Measurements from ENCODE around the gene ST8SIA5. TPM values are rescaled to one million over a fixed set of nuclear protein-coding genes. Genes with fewer than 3 reads are reported as not detected.

Gene ST8SIA5
- total and polyA plus RNA-seq, 2 donors (not counting 1 experiment from before 2014, with no cell fraction given), result under 0.01 to 0.01 TPM

GRCh38 chr18:46680784-46681695 lies 75.8 kb downstream of the ST8SIA5 start:
- Histone ChIP-seq H3K4me2 (ENCODE audit: extremely low read depth, insufficient read depth, low read length) (no peak overlapping the region), H3K4me3 (replicated peaks in 1 of 4; ENCODE audit: control extremely low read depth in 1 of 4, insufficient read depth in 1 of 4, low read depth in 3 of 4, low read length in 4 of 4) (no peak overlapping the region), H3K79me2 (ENCODE audit: control insufficient read depth, insufficient read depth, low read length) (no peaks in the 10 kb centered on the region), H2AFZ (ENCODE audit: low read length) (no peak overlapping the region), H3K27ac (ENCODE audit: insufficient read depth, low read length) (no peak overlapping the region), H4K20me1 (ENCODE audit: control insufficient read depth, extremely low read depth, insufficient read depth, low read length) (no peaks in the 10 kb centered on the region), H3K4me1 (ENCODE audit: control insufficient read depth, extremely low read depth, insufficient read depth, low read length) (no peaks in the 10 kb centered on the region), H3K9me3 (ENCODE audit: control insufficient read depth, insufficient read depth, low read depth, low read length) (no peaks in the 10 kb centered on the region), H3K9ac (ENCODE audit: insufficient read depth, low read length) (no peak overlapping the region), H3K27me3 (ENCODE audit: control insufficient read depth, insufficient read depth, low read length) (no peaks in the 10 kb centered on the region), H3K36me3 (ENCODE audit: control insufficient read depth, insufficient read depth, low read length) (no peaks in the 10 kb centered on the region)
- TF ChIP-seq EZH2 (IDR thresholded peaks at IDR 0.05; ENCODE audit: low read length, missing control alignments) (no peak), CTCF (conservative IDR thresholded peaks at IDR 0.05 in 1 of 2, IDR thresholded peaks at IDR 0.05 in 1 of 2; ENCODE audit: low read depth in 1 of 2, low read length in 2 of 2) (no peak)
- no peak for DNase-seq (ENCODE audit: low read depth in 2 of 2)

- H3K36me3 ChIP-seq (ENCODE audit: control insufficient read depth, insufficient read depth, low read length), result no peaks in the 10 kb centered on the region
- no peaks in the 10 kb centered on the region for H3K79me2 ChIP-seq (ENCODE audit: control insufficient read depth, insufficient read depth, low read length)
- no peaks in the 10 kb centered on the region for H3K27me3 ChIP-seq (ENCODE audit: control insufficient read depth, insufficient read depth, low read length)
- no peak overlapping the region for H2AFZ ChIP-seq (ENCODE audit: low read length)
- H3K4me3 ChIP-seq (replicated peaks in 1 of 4; ENCODE audit: control extremely low read depth in 1 of 4, insufficient read depth in 1 of 4, low read depth in 3 of 4, low read length in 4 of 4), result no peak overlapping the region
- H3K4me1 ChIP-seq (ENCODE audit: control insufficient read depth, extremely low read depth, insufficient read depth, low read length), result no peaks in the 10 kb centered on the region
- no peak for TF ChIP-seq EZH2 (IDR thresholded peaks at IDR 0.05; ENCODE audit: low read length, missing control alignments)
- TF ChIP-seq CTCF (conservative IDR thresholded peaks at IDR 0.05 in 1 of 2, IDR thresholded peaks at IDR 0.05 in 1 of 2; ENCODE audit: low read depth in 1 of 2, low read length in 2 of 2), result no peak
- no peak overlapping the region for H3K4me2 ChIP-seq (ENCODE audit: extremely low read depth, insufficient read depth, low read length)
- H4K20me1 ChIP-seq (ENCODE audit: control insufficient read depth, extremely low read depth, insufficient read depth, low read length), result no peaks in the 10 kb centered on the region
- no peaks in the 10 kb centered on the region for H3K9me3 ChIP-seq (ENCODE audit: control insufficient read depth, insufficient read depth, low read depth, low read length)
- no peak for DNase-seq (ENCODE audit: low read depth in 2 of 2)
- no peak overlapping the region for H3K27ac ChIP-seq (ENCODE audit: insufficient read depth, low read length)
- no peak overlapping the region for H3K9ac ChIP-seq (ENCODE audit: insufficient read depth, low read length)
Observed at GRCh38 chr18:46679846-46680598, 76.8 kb downstream of the ST8SIA5 start.

GRCh38 chr18:46678785-46679399 lies 78.0 kb downstream of the ST8SIA5 start:
- H3K9me3 ChIP-seq (ENCODE audit: control insufficient read depth, insufficient read depth, low read depth, low read length), result no peaks in the 10 kb centered on the region
- no peaks in the 10 kb centered on the region for H3K4me1 ChIP-seq (ENCODE audit: control insufficient read depth, extremely low read depth, insufficient read depth, low read length)
- no peaks in the 10 kb centered on the region for H3K79me2 ChIP-seq (ENCODE audit: control insufficient read depth, insufficient read depth, low read length)
- no peak overlapping the region for H2AFZ ChIP-seq (ENCODE audit: low read length)
- no peak overlapping the region for H3K4me3 ChIP-seq (replicated peaks in 1 of 4; ENCODE audit: control extremely low read depth in 1 of 4, insufficient read depth in 1 of 4, low read depth in 3 of 4, low read length in 4 of 4)
- H3K27me3 ChIP-seq (ENCODE audit: control insufficient read depth, insufficient read depth, low read length), result no peaks in the 10 kb centered on the region
- H3K4me2 ChIP-seq (ENCODE audit: extremely low read depth, insufficient read depth, low read length), result no peak overlapping the region
- no peak overlapping the region for H3K27ac ChIP-seq (ENCODE audit: insufficient read depth, low read length)
- TF ChIP-seq EZH2 (IDR thresholded peaks at IDR 0.05; ENCODE audit: low read length, missing control alignments), result no peak
- TF ChIP-seq CTCF (conservative IDR thresholded peaks at IDR 0.05 in 1 of 2, IDR thresholded peaks at IDR 0.05 in 1 of 2; ENCODE audit: low read depth in 1 of 2, low read length in 2 of 2), result no peak
- H3K9ac ChIP-seq (ENCODE audit: insufficient read depth, low read length), result no peak overlapping the region
- H3K36me3 ChIP-seq (ENCODE audit: control insufficient read depth, insufficient read depth, low read length), result no peaks in the 10 kb centered on the region
- no peak for DNase-seq (ENCODE audit: low read depth in 2 of 2)
- H4K20me1 ChIP-seq (ENCODE audit: control insufficient read depth, extremely low read depth, insufficient read depth, low read length), result no peaks in the 10 kb centered on the region

Data from fibroblast of lung (primary cell).